ENCODE results near the gene EPHB6. TPM values are rescaled to one million over a fixed set of nuclear protein-coding genes. Genes with fewer than 3 reads are reported as not detected.

The EPHB6 gene
- total RNA-seq, result 0.28 and 0.79 TPM in 2 replicates

GRCh38 chr7:142854372-142855113 lies at the start of gene EPHB6:
Gene EPHB6 (plus strand): TSS chr7:142855076. CDS start chr7:142863228, 8,152 bp downstream.
- DNase-seq (ENCODE audit: low read depth, low spot score), result no peak

- no peak for DNase-seq (ENCODE audit: low read depth, low spot score)
Measured at GRCh38 chr7:142805350-142806021, 49.4 kb upstream of the EPHB6 start.

DNA sequence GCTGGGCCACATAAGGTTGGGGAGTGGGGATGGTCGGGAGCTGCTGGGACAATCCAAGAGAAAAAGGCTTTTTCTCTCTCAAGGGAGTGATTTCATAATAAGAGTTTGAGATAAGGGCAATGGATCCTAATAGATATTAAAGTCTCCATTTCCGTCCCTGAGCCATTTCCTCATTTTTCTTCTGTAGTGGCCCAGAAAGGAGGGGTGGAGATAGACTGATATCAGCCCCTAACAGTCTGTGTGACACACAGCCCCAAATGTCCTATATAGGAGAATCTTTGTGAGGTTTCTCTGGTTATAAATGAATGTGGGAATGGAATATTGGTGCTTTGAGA lies 48.9 kb upstream of the EPHB6 start:
- no peak for DNase-seq (ENCODE audit: low read depth, low spot score)

- no peak for DNase-seq (ENCODE audit: low read depth, low spot score)
Measured at GRCh38 chr7:142806957-142807356, 47.9 kb upstream of the EPHB6 start.

GRCh38 chr7:142807855-142808460 lies 46.9 kb upstream of the EPHB6 start:
- DNase-seq (ENCODE audit: low read depth, low spot score), result peak; percentile 47

GRCh38 chr7:142808461-142808801 lies 46.4 kb upstream of the EPHB6 start:
- DNase-seq (ENCODE audit: low read depth, low spot score), result no peak

DNA sequence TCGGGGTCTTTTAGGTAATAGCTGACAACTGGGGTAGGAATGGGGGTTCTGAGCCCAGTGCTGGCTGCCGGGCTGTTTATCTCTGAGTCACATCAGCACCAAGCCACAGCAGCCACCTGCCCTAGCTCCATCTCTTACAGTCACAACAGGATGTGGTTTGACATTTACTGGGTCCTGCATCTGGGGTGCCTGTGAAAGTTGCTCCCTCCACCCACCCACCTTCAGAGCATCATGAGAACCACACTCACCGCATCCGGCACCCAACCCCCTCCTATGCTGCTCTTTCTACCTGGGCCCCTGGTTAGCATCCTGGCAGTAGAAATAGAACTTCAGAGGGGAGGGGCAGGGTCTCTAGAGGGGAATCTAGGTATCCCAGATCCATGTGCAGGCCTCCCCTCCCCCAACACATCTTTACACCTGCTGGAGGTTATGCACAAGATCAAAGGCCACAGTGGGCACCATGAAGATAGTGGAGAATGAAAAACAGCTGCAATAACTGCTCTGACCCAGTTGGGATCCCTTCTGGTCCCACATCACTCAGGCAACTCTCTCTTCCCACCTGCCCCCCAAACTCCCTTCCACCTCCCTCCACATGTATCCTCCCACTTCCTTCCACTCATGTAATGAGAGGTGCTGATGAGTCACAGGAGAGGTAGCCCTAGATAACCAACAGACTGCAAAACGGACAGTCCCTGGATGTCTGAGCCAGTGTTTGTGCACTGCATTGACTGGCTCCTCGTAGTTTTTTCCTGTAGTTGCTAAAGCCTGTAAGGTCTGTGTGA lies 45.9 kb upstream of the EPHB6 start:
- DNase-seq (ENCODE audit: low read depth, low spot score), result no peak

DNA sequence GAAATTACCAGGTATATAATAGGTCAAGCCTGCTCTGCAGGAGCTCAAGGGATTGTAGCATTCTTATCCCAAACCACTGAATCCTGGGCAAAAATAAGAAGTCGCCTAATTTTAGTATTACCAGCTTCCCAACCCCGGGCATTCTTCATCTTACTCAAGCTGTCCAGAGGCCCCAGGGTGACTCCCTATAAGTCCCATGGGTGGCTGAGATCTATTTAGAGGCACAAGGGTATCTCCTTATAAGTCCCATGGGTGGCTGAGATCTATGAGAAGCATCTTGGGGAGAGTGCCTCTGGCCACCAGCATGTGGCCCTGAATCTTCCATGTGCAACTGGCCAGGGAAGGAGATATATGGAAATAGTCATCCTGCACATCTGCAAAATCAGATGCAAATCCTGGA lies 45.2 kb upstream of the EPHB6 start:
- DNase-seq (ENCODE audit: low read depth, low spot score), result no peak

DNA sequence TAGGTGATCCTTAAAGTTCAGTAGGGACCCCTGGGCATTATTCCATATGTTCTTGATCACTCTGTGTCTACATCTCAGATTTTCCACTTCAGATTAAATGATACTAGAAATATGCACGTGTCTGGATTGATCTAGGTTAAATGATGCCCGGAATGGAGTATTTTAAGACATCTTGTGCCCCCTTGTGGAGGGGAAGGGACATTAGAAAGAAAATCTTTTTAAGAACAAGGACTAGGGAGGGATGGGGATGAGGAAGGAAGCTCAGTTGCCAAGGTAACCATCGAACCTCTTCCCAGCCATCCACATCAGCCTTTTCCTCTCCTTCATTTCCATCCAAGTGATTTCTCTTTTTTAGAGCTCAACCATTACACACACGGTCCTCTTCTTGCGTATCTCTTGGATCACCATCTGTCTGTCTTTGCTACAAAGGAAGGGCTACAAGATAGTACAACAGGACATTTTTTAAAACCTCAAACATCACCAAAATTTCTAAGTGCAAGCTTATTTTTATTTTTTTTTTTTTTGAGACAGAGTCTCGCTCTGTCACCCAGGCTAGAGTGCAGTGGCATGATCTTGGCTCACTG lies 43.6 kb upstream of the EPHB6 start:
- DNase-seq (ENCODE audit: low read depth, low spot score), result no peak

DNA sequence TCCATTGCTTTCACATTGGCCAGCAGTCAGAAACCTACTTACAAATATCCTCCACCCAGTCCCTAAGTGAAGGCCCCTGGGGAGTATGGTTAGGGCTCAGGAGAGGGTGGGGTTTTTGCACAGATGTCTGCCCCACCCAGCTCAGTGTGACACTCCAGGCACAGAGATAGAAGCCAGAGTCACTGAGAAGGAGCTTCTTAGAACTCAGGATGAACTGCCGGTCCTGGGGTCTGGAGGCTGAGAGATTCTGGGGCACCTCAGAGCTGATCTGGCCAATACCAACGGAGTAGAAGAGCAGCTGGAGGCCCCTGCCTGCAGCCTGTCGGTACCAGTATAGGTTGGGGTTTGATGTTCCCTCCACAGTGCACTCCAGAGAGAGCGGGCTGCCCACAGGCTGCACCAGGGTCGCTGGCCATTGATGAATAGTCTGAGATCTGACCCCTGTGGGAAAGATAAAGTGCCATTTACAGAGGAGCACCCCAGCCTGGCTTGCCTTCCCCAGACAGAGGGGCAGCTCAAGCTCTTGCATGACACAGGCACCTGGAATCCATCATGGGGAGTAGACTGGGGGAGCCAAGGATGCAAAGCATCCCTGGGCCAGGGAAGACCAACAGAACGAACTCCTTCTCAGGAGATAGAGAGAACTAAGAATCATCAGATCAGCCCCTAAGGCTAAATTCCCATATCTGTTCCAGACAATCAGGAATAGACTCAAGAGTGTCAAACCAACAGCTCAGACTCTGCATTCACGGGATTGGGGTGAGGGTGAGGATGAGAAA lies 42.2 kb upstream of the EPHB6 start:
- DNase-seq (ENCODE audit: low read depth, low spot score), result no peak

DNA sequence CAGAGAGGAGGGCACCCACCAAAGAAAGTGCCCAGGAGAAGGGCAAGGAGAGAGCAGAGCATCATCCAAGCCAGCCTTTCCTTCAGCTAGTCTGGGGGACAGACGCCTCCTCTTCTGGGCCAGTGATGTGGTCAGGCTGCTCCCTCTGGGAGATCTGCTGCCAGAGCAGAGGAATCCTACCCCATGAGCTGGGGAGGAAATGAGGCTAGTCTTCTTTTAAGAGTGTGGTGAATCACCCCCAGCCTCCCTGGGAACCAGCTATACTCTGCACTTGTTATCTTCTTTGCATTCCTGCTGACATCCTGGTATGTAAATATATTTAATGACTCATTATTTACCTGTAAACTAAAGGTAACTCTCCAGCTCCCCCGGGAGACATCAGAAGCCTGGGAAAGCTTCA lies 41.6 kb upstream of the EPHB6 start:
- no peak for DNase-seq (ENCODE audit: low read depth, low spot score)

DNA sequence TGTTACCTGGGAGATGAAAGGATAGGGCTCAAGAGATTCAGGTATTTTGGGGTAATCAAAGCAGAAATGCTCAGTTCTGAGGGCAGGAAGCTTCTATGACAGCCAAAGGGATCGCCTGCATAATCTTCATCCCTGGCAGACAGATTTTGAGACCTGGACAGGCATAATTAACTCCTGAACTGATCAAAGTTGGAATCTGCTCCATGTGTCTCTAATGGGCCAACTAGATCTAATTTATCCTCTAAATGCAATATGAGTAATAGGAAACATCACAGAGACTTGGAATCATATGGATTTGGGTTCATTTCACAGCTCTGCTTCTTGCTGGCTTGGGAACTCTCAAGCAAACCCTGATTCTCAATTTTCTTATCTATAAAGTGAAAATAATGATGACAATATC lies 41.2 kb upstream of the EPHB6 start:
- no peak for DNase-seq (ENCODE audit: low read depth, low spot score)

- no peak for DNase-seq (ENCODE audit: low read depth, low spot score)
Measured at GRCh38 chr7:142814451-142814850, 40.4 kb upstream of the EPHB6 start.

GRCh38 chr7:142815134-142815533 lies 39.7 kb upstream of the EPHB6 start:
- no peak for DNase-seq (ENCODE audit: low read depth, low spot score)

DNA sequence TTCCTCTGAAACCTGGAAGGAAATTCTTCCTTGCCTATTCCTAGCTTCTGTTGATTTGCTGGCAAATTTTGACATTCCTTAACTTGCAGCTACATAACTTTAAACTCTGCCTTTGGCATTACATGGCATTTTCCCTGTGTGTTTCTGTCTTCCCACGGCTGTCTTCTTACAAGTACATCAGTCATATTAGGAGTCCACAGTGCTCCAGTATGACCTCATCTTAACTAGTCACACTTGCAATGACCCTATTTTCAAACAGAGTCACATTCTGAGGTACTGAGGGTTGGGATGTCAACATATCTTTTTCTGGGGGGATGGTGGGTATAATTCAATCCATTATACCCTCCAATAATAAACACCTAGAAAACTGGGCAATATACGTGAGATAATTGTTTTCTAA lies 37.4 kb upstream of the EPHB6 start:
- DNase-seq (ENCODE audit: low read depth, low spot score), result no peak

DNA sequence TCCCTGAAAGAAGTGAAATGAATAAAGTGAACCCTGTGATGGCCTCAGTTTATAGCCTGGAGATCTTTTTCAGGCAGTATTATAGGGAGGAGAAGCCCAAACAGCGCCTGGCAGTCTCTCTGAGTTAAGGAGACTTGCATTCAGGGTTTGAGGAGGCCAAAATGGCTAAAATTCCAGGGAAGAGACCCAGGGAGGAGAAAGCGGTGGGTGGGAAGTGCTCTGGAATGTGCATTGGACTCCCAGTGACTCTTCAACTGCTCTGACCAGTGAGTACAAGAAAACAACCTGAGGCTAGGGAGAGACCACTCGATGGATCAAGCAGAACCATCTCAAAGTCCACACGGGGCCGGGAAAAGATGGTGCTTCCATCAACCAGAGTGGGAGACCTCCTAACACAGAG lies 35.3 kb upstream of the EPHB6 start:
- no peak for DNase-seq (ENCODE audit: low read depth, low spot score)

GRCh38 chr7:142822714-142823113 lies 32.2 kb upstream of the EPHB6 start:
- no peak for DNase-seq (ENCODE audit: low read depth, low spot score)

- DNase-seq (ENCODE audit: low read depth, low spot score), result no peak
Measured at GRCh38 chr7:142827951-142828500, 26.9 kb upstream of the EPHB6 start.

GRCh38 chr7:142832417-142832816 lies 22.5 kb upstream of the EPHB6 start:
- no peak for DNase-seq (ENCODE audit: low read depth, low spot score)

GRCh38 chr7:142833174-142834048 lies 21.5 kb upstream of the EPHB6 start:
- DNase-seq (ENCODE audit: low read depth, low spot score), result no peak

Data from pulmonary artery endothelial cell (primary cell).